ENCODE data around the gene ASRGL1.

Gene ASRGL1

GRCh38 chr11:62419314-62419929 is 82.2 kb downstream of the ASRGL1 start:
- no peak for DNase-seq

GRCh38 chr11:62419943-62420342 is 82.7 kb downstream of the ASRGL1 start:
- no peak for DNase-seq

- DNase-seq = no peak
Measured at GRCh38 chr11:62420882-62421281, 83.6 kb downstream of the ASRGL1 start.

- no peak for DNase-seq
Measured at GRCh38 chr11:62421996-62422395, 84.7 kb downstream of the ASRGL1 start.

DNA sequence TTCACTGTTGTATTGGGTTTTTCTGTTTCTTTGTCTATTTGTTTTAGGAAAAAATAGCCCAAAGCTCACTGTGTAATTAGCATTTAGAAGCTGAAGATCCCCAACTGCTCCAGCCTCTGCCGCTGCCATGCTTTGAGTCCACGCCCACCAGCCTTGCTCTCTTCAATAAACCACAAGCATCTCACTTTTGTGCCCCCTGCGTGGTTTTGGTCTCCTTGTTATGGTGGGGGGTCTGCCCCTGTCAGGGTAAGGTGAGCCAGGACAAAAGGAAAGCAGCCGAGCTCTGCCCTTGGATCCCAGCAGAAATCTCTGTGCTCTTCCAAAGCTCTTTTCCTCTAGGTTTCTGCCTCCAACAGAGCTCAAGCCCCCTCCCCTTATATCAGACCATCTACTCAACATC is 85.8 kb downstream of the ASRGL1 start:
- DNase-seq = no peak

DNA sequence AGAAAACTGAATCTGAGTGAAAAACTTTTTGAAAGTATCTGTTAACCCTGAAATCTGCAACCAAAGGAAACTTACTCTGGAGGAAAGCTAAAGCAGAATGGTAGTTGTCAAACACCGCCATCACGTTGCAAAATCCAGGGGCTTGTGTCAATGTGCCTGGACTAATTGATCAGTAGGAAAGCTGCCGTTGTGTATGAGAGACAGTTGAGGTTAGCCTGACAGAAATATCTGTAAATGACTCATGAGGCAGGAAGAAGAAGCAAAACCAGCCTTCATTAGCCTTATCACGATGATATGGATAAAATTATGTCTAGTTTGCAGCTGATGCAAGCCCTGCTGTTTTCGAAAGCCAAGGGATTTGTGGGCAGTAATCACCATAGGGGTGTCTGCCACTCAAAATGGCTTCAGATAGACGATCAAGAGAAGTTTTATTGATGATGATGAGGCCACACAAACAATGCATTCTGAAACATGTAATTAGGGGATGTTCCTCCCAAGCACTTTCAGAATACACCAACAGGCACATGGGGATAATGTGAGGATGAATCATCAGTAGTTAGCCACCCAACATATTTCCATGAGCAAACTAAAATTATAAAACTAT is 90.5 kb downstream of the ASRGL1 start:
- no peak for DNase-seq

DNA sequence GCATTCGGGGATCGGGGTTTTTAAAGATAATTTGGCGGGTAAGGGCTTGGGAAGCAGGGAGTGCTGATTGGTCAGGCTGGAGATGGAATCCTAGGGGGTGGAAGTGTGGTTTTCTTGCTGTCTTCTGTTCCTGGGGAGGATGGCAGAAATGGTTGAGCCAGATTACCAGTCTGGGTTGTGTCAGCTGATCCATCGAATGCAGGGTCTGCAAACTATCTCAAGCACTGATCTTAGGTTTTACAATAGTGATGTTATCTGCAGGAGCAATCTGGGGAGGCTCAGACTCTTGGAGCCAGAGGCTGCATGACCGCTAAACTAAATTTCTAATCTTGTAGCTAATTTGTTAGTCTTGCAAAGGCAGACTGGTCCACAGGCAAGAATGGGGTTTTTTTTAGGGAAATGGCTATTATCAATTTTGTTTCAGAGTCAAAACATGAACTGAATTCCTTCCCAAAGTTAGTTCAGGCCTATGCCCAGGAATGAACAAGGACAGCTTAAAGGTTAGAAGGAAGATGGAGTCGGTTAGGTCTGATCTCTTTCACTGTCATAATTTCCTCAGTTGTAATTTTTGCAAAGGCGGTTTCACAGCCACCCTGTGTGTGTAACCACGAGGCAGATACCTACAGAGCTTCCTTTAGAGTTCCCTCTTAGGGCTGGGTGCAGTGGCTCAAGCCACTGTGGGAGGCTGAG is 91.8 kb downstream of the ASRGL1 start:
- DNase-seq = no peak

DNA sequence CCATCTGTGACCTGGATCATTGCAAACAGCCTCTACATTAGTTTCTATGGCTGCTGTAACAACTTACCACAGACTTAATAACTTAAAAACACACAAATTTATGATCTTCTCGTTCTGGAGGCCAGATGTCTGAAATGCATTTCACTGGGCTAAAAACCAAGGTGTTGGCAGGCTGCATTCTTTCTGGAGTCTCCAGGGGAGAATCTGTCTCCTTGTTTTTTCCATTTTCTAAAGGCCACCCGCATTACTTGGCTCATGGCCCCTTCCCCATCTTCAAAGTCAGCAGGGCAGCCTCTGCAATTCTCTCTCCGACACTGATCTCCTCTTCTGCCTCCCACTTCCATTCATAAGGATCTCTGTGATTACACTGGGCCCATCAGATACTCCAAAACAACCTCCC is 93.2 kb downstream of the ASRGL1 start:
- no peak for DNase-seq

- DNase-seq = no peak
Measured at GRCh38 chr11:62431171-62431901, 94.1 kb downstream of the ASRGL1 start.

DNA sequence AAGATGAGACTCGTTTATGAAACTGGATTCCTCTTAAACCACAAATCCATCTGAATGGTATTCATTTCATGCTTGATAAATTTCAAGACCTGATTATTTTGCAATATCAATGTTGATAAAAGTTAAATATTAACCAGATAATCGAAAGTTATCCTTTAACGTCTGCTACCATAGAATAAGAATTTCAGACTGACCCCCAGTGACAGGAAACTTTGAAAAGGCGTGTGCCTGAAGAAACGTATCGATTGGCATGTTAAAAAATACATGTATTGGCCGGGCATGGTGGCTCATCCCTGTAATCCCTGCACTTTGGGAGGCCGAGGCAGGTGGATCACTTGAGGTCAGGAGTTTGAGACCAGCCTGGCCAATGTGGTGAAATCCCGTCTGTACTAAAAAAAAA is 95.4 kb downstream of the ASRGL1 start:
- DNase-seq = no peak

GRCh38 chr11:62433141-62433903 is 96.1 kb downstream of the ASRGL1 start:
- no peak for DNase-seq

GRCh38 chr11:62433904-62434276 is 96.6 kb downstream of the ASRGL1 start:
- DNase-seq = no peak

GRCh38 chr11:62435846-62436660 is 98.8 kb downstream of the ASRGL1 start:
- DNase-seq = no peak

- no peak for DNase-seq
Measured at GRCh38 chr11:62437616-62438015, 100.4 kb downstream of the ASRGL1 start.

GRCh38 chr11:62438641-62439040 is 101.4 kb downstream of the ASRGL1 start:
- DNase-seq = no peak

- no peak for DNase-seq
Measured at GRCh38 chr11:62439785-62440602, 102.7 kb downstream of the ASRGL1 start.
